Measurements from ENCODE around the gene GABRA6.

The GABRA6 gene

GRCh38 chr5:161691911-161692310 lies 6.4 kb downstream of the GABRA6 start:
- Histone ChIP-seq H3K4me1 (no peaks in the 10 kb centered on the region), H3K4me3 (no peak overlapping the region), H3K36me3 (no peaks in the 10 kb centered on the region), H3K27me3 (no peaks in the 10 kb centered on the region), H3K9ac (no peak overlapping the region), H3K27ac (no peak overlapping the region), H3K9me3 (replicated peaks in 1 of 11) (no peaks in the 10 kb centered on the region), H4K20me1 (no peaks in the 10 kb centered on the region), H3K4me2 (no peak overlapping the region)
- no peak for TF ChIP-seq Cebpa-rat (IDR thresholded peaks at IDR 0.05)

- no peaks in the 10 kb centered on the region for H3K36me3 ChIP-seq
- H3K4me3 ChIP-seq: no peak overlapping the region
- no peaks in the 10 kb centered on the region for H3K27me3 ChIP-seq
- TF ChIP-seq Cebpa-rat (IDR thresholded peaks at IDR 0.05): no peak
- H3K27ac ChIP-seq: no peak overlapping the region
- H3K9me3 ChIP-seq (replicated peaks in 1 of 11): no peaks in the 10 kb centered on the region
- no peaks in the 10 kb centered on the region for H4K20me1 ChIP-seq
- H3K4me2 ChIP-seq: no peak overlapping the region
- H3K9ac ChIP-seq: no peak overlapping the region
- no peaks in the 10 kb centered on the region for H3K4me1 ChIP-seq
Observed at GRCh38 chr5:161697001-161697400, 11.5 kb downstream of the GABRA6 start.

- H3K4me3 ChIP-seq: no peak overlapping the region
- TF ChIP-seq Cebpa-rat (IDR thresholded peaks at IDR 0.05): no peak
- H3K27ac ChIP-seq: no peak overlapping the region
- no peaks in the 10 kb centered on the region for H3K36me3 ChIP-seq
- H3K27me3 ChIP-seq: no peaks in the 10 kb centered on the region
- no peak overlapping the region for H3K9ac ChIP-seq
- H3K9me3 ChIP-seq (replicated peaks in 1 of 11): no peaks in the 10 kb centered on the region
- H3K4me1 ChIP-seq: no peaks in the 10 kb centered on the region
- H3K4me2 ChIP-seq: no peak overlapping the region
- H4K20me1 ChIP-seq: no peaks in the 10 kb centered on the region
Observed at GRCh38 chr5:161700065-161700464, 14.5 kb downstream of the GABRA6 start.

- no peak for TF ChIP-seq Cebpa-rat (IDR thresholded peaks at IDR 0.05)
Observed at GRCh38 chr5:161703528-161703927, 18.0 kb downstream of the GABRA6 start.

GRCh38 chr5:161707382-161707781 lies 21.9 kb downstream of the GABRA6 start:
- H4K20me1 ChIP-seq: no peaks in the 10 kb centered on the region
- peaks cover 0 to 24% (median 0%) of the 10 kb centered on the region in 10 experiments; a peak in 4 of 20 replicates for H3K4me1 ChIP-seq
- no peaks in the 10 kb centered on the region for H3K27me3 ChIP-seq
- H3K36me3 ChIP-seq: no peaks in the 10 kb centered on the region
- TF ChIP-seq Cebpa-rat (IDR thresholded peaks at IDR 0.05): no peak
- H3K4me2 ChIP-seq: peak overlapping the region in 1 of 11 experiments; percentile 3; a peak in 1 of 22 replicates
- H3K9me3 ChIP-seq (replicated peaks in 1 of 11): no peaks in the 10 kb centered on the region
- H3K4me3 ChIP-seq: no peak overlapping the region
- no peak overlapping the region for H3K27ac ChIP-seq
- H3K9ac ChIP-seq: no peak overlapping the region

More at GRCh38 chr5:161703528-161703927, 18.0 kb downstream of the GABRA6 start:
- Histone ChIP-seq H3K4me2 (no peak overlapping the region), H3K4me3 (no peak overlapping the region), H3K36me3 (no peaks in the 10 kb centered on the region), H3K27me3 (no peaks in the 10 kb centered on the region), H4K20me1 (no peaks in the 10 kb centered on the region), H3K9me3 (replicated peaks in 1 of 11) (no peaks in the 10 kb centered on the region), H3K9ac (no peak overlapping the region), H3K27ac (no peak overlapping the region), H3K4me1 (peaks cover 0 to 24% (median 0%) of the 10 kb centered on the region in 10 experiments; a peak in 4 of 20 replicates)

GRCh38 chr5:161709239-161709638 lies 23.7 kb downstream of the GABRA6 start:
- Histone ChIP-seq H3K27me3 (no peaks in the 10 kb centered on the region), H3K9ac (no peak overlapping the region), H3K4me1 (peaks cover 0 to 24% (median 0%) of the 10 kb centered on the region in 10 experiments; a peak in 4 of 20 replicates), H3K36me3 (no peaks in the 10 kb centered on the region), H3K4me2 (no peak overlapping the region), H3K9me3 (replicated peaks in 1 of 11) (no peaks in the 10 kb centered on the region), H3K27ac (no peak overlapping the region), H3K4me3 (no peak overlapping the region), H4K20me1 (no peaks in the 10 kb centered on the region)
- TF ChIP-seq Cebpa-rat (IDR thresholded peaks at IDR 0.05): no peak

- H3K27ac ChIP-seq: no peak overlapping the region
- no peak overlapping the region for H3K4me3 ChIP-seq
- no peaks in the 10 kb centered on the region for H3K27me3 ChIP-seq
- no peak overlapping the region for H3K9ac ChIP-seq
- no peaks in the 10 kb centered on the region for H3K36me3 ChIP-seq
- H3K4me2 ChIP-seq: no peak overlapping the region
- no peaks in the 10 kb centered on the region for H3K9me3 ChIP-seq (replicated peaks in 1 of 11)
- no peaks in the 10 kb centered on the region for H4K20me1 ChIP-seq
- TF ChIP-seq Cebpa-rat (IDR thresholded peaks at IDR 0.05): no peak
- peaks cover 0 to 2% (median 0%) of the 10 kb centered on the region in 10 experiments; a peak in 1 of 20 replicates for H3K4me1 ChIP-seq
Observed at GRCh38 chr5:161713042-161713441, 27.5 kb downstream of the GABRA6 start.

GRCh38 chr5:161719157-161719556 lies 33.6 kb downstream of the GABRA6 start:
- H3K27me3 ChIP-seq: no peaks in the 10 kb centered on the region
- H3K4me3 ChIP-seq: no peak overlapping the region
- no peaks in the 10 kb centered on the region for H4K20me1 ChIP-seq
- no peaks in the 10 kb centered on the region for H3K36me3 ChIP-seq
- no peak overlapping the region for H3K9ac ChIP-seq
- no peak overlapping the region for H3K27ac ChIP-seq
- TF ChIP-seq Cebpa-rat (IDR thresholded peaks at IDR 0.05): no peak
- H3K4me2 ChIP-seq: no peak overlapping the region
- H3K9me3 ChIP-seq (replicated peaks in 1 of 11): no peaks in the 10 kb centered on the region
- no peaks in the 10 kb centered on the region for H3K4me1 ChIP-seq

- TF ChIP-seq Cebpa-rat (IDR thresholded peaks at IDR 0.05): no peak
- no peaks in the 10 kb centered on the region for H3K36me3 ChIP-seq
- no peak overlapping the region for H3K4me2 ChIP-seq
- H3K4me1 ChIP-seq: no peaks in the 10 kb centered on the region
- H3K9me3 ChIP-seq (replicated peaks in 1 of 11): no peaks in the 10 kb centered on the region
- H3K9ac ChIP-seq: no peak overlapping the region
- no peaks in the 10 kb centered on the region for H4K20me1 ChIP-seq
- H3K27me3 ChIP-seq: no peaks in the 10 kb centered on the region
- no peak overlapping the region for H3K4me3 ChIP-seq
- no peak overlapping the region for H3K27ac ChIP-seq
Observed at GRCh38 chr5:161720460-161720859, 34.9 kb downstream of the GABRA6 start.

- no peak overlapping the region for H3K4me2 ChIP-seq
- TF ChIP-seq Cebpa-rat (IDR thresholded peaks at IDR 0.05): peak in 1 of 11 experiments; percentile 20; a peak in 1 of 22 replicates
- H3K4me3 ChIP-seq: no peak overlapping the region
- H3K9me3 ChIP-seq (replicated peaks in 1 of 11): no peaks in the 10 kb centered on the region
- no peaks in the 10 kb centered on the region for H3K4me1 ChIP-seq
- H3K36me3 ChIP-seq: no peaks in the 10 kb centered on the region
- H4K20me1 ChIP-seq: no peaks in the 10 kb centered on the region
- no peaks in the 10 kb centered on the region for H3K27me3 ChIP-seq
- no peak overlapping the region for H3K9ac ChIP-seq
- no peak overlapping the region for H3K27ac ChIP-seq
Observed at GRCh38 chr5:161734741-161735140, 49.2 kb downstream of the GABRA6 start.

All from BLaER1 treated with 17β-estradiol and CSF1 and Interleukin-3, amounts not matched to agents 10 nM and 100 nM (cell line).